Mucosa of rectum (tissue), 2 donors: Measurements from ENCODE around the gene PLCL1.

Source experiments
- H3K27ac ChIP-seq, 2 donors: one replicate each; pipeline ENCODE4 v1.7.0; 2013; ENCODE audit warnings: inconsistent platforms in 2 of 2, low read depth in 2 of 2, low read length in 2 of 2
- H3K27me3 ChIP-seq, 2 donors: one replicate each; pipeline ENCODE4 v1.7.0; 2013; ENCODE audit warnings: low read length in 2 of 2; ENCODE audit not compliant: control insufficient read depth in 2 of 2, insufficient read depth in 2 of 2
- H3K36me3 ChIP-seq, 2 donors: one replicate each; pipeline ENCODE4 v1.7.0; 2013; ENCODE audit warnings: low read length in 2 of 2; ENCODE audit not compliant: control insufficient read depth in 2 of 2, insufficient read depth in 2 of 2
- H3K4me1 ChIP-seq, 2 donors: one replicate each; pipeline ENCODE4 v1.7.0; 2013; ENCODE audit warnings: low read length in 2 of 2, mild to moderate bottlenecking in 1 of 2; ENCODE audit not compliant: control insufficient read depth in 2 of 2, insufficient read depth in 2 of 2
- H3K4me3 ChIP-seq, 2 donors: one replicate each; pipeline ENCODE4 v1.7.0; 2013; ENCODE audit warnings: low read length in 2 of 2
- H3K9ac ChIP-seq, 2 donors: one replicate each; pipeline ENCODE4 v1.7.0; 2013; ENCODE audit warnings: low read length in 2 of 2, low read depth in 1 of 2, mild to moderate bottlenecking in 1 of 2
- H3K9me3 ChIP-seq, 2 donors: one replicate each; pipeline ENCODE4 v1.7.0; 2013; ENCODE audit warnings: low read length in 2 of 2; ENCODE audit not compliant: control insufficient read depth in 2 of 2
- donor health status: healthy.
- donor health status: Normal muscosa, but diverticular disease.

The PLCL1 gene

DNA sequence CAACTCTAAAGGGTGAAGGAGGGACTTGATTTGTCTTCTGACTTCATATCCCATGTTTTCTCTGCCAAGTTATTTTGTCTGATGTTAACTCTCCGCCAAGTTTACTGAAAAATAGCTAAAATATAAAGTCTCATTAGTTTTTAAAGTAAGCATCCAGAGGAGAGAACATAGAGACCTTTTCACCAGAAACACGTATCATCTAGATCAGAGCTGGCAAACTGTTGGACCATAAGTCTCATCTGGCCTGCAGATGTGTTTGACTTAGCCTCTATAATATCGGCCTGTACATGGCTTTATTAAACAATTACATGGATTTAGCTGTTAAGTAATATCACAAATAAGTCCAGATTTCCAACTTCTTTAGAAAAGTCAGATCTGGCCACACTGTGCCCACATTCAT is 182.6 kb downstream of the PLCL1 start:
- H3K36me3 ChIP-seq: no peaks in the 10 kb centered on the region
- no peaks in the 10 kb centered on the region for H3K27me3 ChIP-seq
- no peaks in the 10 kb centered on the region for H3K9me3 ChIP-seq
- H3K4me3 ChIP-seq: no peak overlapping the region
- no peak overlapping the region for H3K27ac ChIP-seq
- H3K4me1 ChIP-seq: no peaks in the 10 kb centered on the region
- no peak overlapping the region for H3K9ac ChIP-seq

DNA sequence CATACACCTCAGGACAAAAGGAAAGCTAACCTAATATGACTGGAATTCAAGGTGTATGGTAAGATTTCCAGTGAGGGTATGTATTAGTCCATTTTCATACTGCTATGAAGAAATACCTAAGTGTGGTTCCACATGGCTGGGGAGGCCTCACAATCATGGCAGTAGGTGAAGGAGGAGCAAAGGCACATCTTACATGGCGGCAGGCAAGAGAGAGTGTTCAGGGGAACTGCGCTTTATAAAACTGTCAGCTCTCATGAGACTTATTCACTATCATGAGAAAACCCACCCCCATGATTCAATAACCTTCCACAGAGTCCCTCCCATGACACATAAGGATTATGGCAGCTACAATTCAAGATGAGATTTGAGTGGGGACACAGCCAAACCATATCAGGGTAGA is 186.0 kb downstream of the PLCL1 start:
- H3K9ac ChIP-seq: no peak overlapping the region
- H3K36me3 ChIP-seq: no peaks in the 10 kb centered on the region
- H3K4me3 ChIP-seq: no peak overlapping the region
- H3K4me1 ChIP-seq: no peaks in the 10 kb centered on the region
- no peak overlapping the region for H3K27ac ChIP-seq
- no peaks in the 10 kb centered on the region for H3K9me3 ChIP-seq
- H3K27me3 ChIP-seq: no peaks in the 10 kb centered on the region

DNA sequence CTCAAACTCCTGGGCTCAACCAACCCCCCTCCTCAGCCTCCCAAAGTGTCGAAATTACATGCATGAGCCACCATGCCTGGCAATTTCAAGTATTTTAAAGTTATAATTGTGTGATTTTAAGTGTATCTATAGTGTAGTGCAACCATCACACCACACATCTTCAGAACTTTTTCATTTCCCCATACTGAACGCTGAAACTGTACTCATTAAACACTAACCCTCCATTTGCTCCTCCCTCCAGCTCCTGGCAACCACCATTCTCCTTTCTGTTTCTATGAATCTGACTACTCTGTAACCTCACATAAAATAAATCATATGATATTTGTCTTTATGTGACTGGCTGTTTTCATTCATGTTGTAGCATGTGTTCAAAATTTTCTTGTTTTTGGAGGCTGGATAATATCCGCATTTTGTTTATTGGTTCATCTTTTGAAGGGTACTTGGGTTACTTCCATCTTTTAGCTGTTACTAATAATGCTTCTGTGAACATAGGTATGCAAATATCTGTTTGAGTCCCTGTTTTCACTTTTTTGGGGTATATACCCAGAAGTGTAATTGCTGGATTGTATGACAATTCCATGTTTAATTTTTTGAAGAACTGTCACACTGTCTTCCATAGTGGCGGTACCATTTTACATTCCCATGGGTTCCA is 188.2 kb downstream of the PLCL1 start:
- Histone ChIP-seq H3K27me3 (no peaks in the 10 kb centered on the region), H3K9me3 (no peaks in the 10 kb centered on the region), H3K27ac (no peak overlapping the region), H3K9ac (no peak overlapping the region), H3K36me3 (no peaks in the 10 kb centered on the region), H3K4me3 (no peak overlapping the region), H3K4me1 (no peaks in the 10 kb centered on the region)

DNA sequence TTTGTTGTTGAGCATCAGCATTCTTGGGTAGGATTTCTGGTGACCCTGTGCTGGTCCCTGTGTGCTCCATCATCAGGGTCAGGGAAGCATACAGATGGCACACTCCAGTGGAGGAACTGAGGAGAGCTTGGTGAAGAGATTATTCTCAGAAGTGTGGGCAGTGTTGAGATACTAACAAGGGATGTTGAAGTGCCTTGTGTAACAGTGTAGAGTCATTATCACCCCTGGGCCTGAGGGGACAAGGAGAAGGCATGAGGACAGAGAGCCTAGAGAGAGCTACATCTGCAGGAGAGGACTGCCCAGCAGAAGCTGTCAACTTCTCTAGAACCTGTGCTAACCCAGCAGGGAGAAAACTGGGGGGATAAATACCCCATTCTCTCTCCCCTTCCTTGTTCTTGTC is 189.0 kb downstream of the PLCL1 start:
- Histone ChIP-seq H3K27me3 (no peaks in the 10 kb centered on the region), H3K27ac (no peak overlapping the region), H3K9ac (no peak overlapping the region), H3K4me3 (no peak overlapping the region), H3K4me1 (no peaks in the 10 kb centered on the region), H3K9me3 (no peaks in the 10 kb centered on the region), H3K36me3 (no peaks in the 10 kb centered on the region)

DNA sequence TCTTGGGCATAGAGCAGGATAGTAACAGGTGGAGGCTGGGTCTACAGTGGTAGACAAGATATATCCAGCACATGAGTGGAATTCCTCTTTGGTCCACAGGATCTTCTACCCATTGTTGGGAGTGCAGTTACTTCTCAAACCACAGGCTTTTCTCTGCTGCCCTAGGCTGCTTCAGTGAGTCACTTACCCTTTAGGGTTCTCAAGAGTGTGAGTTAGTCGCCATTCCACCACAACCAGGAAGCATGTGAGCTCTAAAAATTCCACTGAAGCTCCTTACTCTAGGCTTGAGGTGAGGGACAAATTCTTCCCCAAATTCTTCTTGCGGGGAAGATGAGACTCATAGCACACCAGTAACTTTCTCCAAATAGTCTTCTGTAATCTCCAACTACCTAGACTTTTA is 189.4 kb downstream of the PLCL1 start:
- H3K4me3 ChIP-seq: no peak overlapping the region
- no peak overlapping the region for H3K9ac ChIP-seq
- no peak overlapping the region for H3K27ac ChIP-seq
- no peaks in the 10 kb centered on the region for H3K36me3 ChIP-seq
- no peaks in the 10 kb centered on the region for H3K9me3 ChIP-seq
- no peaks in the 10 kb centered on the region for H3K4me1 ChIP-seq
- H3K27me3 ChIP-seq: no peaks in the 10 kb centered on the region

DNA sequence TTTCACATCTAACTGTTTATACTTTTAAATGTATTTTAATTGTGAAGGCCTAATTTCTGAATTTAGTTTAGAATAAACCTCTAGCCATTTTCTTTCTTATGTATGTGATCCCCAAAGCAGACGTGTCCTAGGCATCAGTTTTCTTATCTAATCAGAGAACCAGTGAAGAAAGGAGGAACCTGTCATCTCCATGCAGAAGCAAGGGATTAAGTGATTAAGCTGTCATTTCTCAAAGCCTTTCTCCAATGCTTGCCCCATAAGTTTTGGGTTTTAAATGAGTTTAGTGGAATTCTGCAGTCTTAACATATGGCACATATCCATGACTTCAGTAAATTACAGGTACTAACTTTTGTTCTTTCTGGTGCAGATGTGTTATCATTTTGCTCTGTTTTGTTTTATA is 190.4 kb downstream of the PLCL1 start:
- Histone ChIP-seq H3K36me3 (no peaks in the 10 kb centered on the region), H3K4me3 (no peak overlapping the region), H3K27ac (no peak overlapping the region), H3K4me1 (no peaks in the 10 kb centered on the region), H3K9me3 (no peaks in the 10 kb centered on the region), H3K27me3 (no peaks in the 10 kb centered on the region), H3K9ac (no peak overlapping the region)

DNA sequence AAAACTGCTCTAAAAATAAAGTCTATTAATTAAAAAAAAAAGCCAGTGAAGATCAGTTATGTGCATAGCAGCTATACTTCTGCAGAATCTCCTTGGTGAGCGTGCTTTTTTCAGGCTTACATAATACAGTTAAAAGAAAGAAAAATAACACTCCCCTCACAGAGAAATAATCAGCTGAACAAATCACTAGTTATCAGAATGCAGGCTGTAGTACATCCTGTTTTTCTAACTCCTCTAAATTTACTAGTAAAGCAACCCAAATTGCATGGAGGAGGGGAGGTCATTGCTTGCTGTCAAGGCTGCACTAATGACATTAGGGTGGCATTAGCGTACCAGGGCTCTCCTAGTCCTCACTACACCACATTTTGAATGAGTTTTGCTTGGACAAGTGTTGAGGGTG is 192.2 kb downstream of the PLCL1 start:
- no peaks in the 10 kb centered on the region for H3K36me3 ChIP-seq
- no peaks in the 10 kb centered on the region for H3K27me3 ChIP-seq
- no peaks in the 10 kb centered on the region for H3K9me3 ChIP-seq
- no peak overlapping the region for H3K4me3 ChIP-seq
- H3K4me1 ChIP-seq: no peaks in the 10 kb centered on the region
- H3K9ac ChIP-seq: no peak overlapping the region
- H3K27ac ChIP-seq: no peak overlapping the region

DNA sequence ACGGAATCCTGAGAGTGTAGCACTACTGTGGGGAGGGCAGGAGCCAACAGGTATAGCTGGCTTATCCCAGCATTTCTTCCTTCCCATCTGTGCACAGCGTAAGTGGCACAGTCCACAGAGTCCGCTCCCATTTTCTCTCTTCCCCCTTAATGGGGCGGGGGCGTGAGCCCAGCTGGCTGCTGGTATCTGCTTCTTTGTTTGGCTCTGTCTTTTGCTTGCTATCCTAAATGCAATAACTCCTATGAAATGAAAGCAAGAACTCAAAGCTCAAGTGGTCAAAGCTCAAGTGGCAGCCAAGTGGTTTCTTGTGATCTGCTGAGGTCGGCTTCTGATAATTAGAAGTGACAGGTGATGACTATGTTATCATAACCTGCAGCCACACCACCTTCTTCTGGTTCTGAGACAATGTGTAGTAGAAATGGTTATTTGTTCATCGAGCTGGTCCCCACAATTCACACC is 192.7 kb downstream of the PLCL1 start:
- Histone ChIP-seq H3K27ac (no peak overlapping the region), H3K27me3 (no peaks in the 10 kb centered on the region), H3K4me1 (no peaks in the 10 kb centered on the region), H3K4me3 (no peak overlapping the region), H3K36me3 (no peaks in the 10 kb centered on the region), H3K9ac (no peak overlapping the region), H3K9me3 (no peaks in the 10 kb centered on the region)

DNA sequence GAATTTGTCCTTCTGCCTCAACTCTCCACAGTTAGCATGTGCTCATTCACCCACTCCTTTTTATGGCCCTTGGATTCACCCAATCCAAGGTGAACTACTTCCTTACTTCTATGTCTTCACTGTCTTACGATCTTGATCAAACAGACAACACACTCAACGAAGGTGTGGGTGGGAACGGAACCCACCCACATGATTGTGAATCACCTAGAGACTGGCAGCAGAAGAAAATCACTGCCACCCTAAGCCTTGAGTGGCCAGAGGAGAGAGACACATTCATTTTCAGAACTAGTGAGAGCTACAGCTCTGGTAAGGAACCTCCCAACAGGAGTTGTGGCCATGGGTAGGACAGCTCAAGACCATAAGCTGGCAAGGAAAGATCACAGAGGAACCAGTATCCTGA is 194.3 kb downstream of the PLCL1 start:
- H3K9me3 ChIP-seq: no peaks in the 10 kb centered on the region
- H3K4me3 ChIP-seq: no peak overlapping the region
- no peaks in the 10 kb centered on the region for H3K36me3 ChIP-seq
- no peaks in the 10 kb centered on the region for H3K4me1 ChIP-seq
- H3K9ac ChIP-seq: no peak overlapping the region
- H3K27me3 ChIP-seq: no peaks in the 10 kb centered on the region
- no peak overlapping the region for H3K27ac ChIP-seq

DNA sequence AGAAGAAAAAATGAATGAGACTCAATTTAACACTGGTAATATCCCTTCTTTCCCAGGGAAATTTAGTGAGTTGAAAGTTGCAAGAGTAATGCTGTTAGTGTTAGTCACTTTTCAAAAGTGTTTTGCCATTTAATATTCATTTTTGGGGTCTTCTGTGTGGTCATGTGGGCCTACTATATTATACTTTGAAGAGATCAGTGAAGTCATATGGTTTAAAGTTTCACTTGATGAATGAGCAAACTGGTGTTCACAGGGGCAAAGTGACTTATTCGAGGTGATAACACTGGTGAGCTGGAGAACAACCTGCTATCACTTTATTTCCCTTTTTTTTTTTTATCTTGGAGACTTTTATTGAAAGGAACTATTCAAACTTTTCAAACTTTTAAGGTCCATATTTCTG is 196.0 kb downstream of the PLCL1 start:
- Histone ChIP-seq H3K9ac (no peak overlapping the region), H3K4me1 (no peaks in the 10 kb centered on the region), H3K9me3 (no peaks in the 10 kb centered on the region), H3K27me3 (no peaks in the 10 kb centered on the region), H3K4me3 (no peak overlapping the region), H3K27ac (no peak overlapping the region), H3K36me3 (no peaks in the 10 kb centered on the region)

DNA sequence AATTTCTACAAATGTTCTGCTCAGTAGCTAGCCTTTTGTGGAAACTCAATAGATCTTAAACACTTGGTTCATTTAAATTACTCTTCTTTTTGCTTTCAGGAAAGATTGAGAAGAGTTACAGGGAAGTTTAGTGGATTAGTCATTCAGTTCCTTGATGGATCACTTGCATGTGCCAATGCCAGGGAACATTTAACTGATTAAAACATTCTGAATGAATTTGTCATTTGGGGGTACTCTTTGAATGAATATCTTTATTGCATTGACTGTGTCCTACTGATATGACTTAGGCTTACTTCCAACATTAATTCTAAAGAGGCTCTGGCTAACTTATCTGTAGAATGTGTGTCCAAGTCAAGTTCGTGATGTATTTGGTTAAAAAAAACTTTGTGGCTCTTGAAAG is 199.8 kb downstream of the PLCL1 start:
- no peaks in the 10 kb centered on the region for H3K4me1 ChIP-seq
- no peaks in the 10 kb centered on the region for H3K9me3 ChIP-seq
- no peak overlapping the region for H3K27ac ChIP-seq
- H3K36me3 ChIP-seq: no peaks in the 10 kb centered on the region
- no peak overlapping the region for H3K4me3 ChIP-seq
- no peaks in the 10 kb centered on the region for H3K27me3 ChIP-seq
- H3K9ac ChIP-seq: no peak overlapping the region
